Measurements from ENCODE around the gene C19orf67. TPM values are rescaled to one million over a fixed set of nuclear protein-coding genes. Genes with fewer than 3 reads are reported as not detected.

The C19orf67 gene
- total and polyA plus RNA-seq, 2 of the 13 experiments (the other 11 are each of a cell fraction or from before 2014, with no cell fraction given) = 0.11 to 0.32 TPM

DNA sequence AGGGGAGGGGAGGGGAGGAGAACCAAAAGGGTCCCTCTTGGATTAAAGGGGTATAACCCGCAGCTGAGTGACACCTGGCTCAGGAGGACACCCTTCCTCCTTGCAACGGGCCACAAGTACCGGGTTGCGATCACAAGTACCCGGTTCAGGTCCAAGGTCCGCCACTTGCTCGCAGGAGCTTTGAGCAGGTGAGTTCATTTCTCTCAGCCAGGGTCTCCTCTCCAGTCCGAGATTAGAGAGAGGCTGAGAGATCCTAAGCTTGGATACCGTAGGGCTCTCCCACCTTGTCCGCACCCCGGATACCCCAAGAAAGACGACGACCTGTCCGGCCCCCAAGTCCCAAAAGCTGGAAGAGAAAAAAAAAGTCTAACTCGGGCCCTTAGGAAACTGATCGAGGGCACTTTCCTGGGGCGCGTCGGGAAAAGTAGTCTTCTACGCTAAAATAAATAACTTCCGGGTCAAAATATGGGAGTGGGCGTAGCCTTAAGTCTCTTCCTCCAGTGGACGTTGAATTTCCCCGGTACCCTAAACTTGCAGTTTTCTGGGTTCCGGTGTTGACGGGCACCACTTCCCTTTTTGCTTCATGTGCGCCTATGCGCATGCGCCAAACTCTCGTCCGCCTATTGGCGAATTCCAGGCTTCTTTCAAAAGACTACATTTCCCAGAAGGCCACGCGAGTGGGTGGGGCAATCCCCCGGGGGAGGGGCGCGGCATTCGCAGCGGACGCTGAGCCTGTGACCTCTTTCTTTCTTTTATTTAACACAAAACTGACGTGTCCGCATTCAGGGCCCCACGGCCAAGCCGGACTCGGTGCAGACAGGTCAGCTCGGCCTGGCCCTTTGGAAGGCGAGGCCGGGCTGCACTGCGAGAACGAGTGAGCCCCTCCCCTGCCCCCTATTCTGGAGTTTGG is 4.4 kb downstream of the C19orf67 start (continued):
- TF ChIP-seq KDM2A (CRISPR knock-in tag; IDR thresholded peaks at IDR 0.05; ENCODE audit: borderline replicate concordance, low read depth) = peak; percentile 97
- TF ChIP-seq SMAD9 (CRISPR knock-in tag; IDR thresholded peaks at IDR 0.05) = no peak
- peak; percentile 18; the same call in 1 of the 2 replicates for TF ChIP-seq ELF3 (CRISPR knock-in tag; IDR thresholded peaks at IDR 0.05)
- TF ChIP-seq ZKSCAN8 (CRISPR knock-in tag; IDR thresholded peaks at IDR 0.05; ENCODE audit: borderline replicate concordance) = peak; percentile 43; the same call in 1 of the 2 replicates
- TF ChIP-seq HNF4G (IDR thresholded peaks at IDR 0.05; ENCODE audit: borderline replicate concordance, low read depth, low read length) = 0 out of 2 replicates have a peak, but pooled peaks have one; percentile 12
- no peak for TF ChIP-seq HNF4G (CRISPR knock-in tag; IDR thresholded peaks at IDR 0.05; ENCODE audit: borderline replicate concordance, low read depth)
- TF ChIP-seq, protein P1, sequence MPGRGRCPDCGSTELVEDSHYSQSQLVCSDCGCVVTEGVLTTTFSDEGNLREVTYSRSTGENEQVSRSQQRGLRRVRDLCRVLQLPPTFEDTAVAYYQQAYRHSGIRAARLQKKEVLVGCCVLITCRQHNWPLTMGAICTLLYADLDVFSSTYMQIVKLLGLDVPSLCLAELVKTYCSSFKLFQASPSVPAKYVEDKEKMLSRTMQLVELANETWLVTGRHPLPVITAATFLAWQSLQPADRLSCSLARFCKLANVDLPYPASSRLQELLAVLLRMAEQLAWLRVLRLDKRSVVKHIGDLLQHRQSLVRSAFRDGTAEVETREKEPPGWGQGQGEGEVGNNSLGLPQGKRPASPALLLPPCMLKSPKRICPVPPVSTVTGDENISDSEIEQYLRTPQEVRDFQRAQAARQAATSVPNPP (CRISPR knock-in tag; IDR thresholded peaks at IDR 0.05) = no peak
- TF ChIP-seq CEBPG (CRISPR knock-in tag; IDR thresholded peaks at IDR 0.05) = peak; percentile 83
- TF ChIP-seq SUZ12 (IDR thresholded peaks at IDR 0.05; ENCODE audit: low read depth, low read length) = peak; percentile 64
- TF ChIP-seq MYC (CRISPR knock-in tag; IDR thresholded peaks at IDR 0.05; ENCODE audit: borderline replicate concordance) = peak; percentile 17; the same call in 1 of the 2 replicates
- TF ChIP-seq, protein P2, sequence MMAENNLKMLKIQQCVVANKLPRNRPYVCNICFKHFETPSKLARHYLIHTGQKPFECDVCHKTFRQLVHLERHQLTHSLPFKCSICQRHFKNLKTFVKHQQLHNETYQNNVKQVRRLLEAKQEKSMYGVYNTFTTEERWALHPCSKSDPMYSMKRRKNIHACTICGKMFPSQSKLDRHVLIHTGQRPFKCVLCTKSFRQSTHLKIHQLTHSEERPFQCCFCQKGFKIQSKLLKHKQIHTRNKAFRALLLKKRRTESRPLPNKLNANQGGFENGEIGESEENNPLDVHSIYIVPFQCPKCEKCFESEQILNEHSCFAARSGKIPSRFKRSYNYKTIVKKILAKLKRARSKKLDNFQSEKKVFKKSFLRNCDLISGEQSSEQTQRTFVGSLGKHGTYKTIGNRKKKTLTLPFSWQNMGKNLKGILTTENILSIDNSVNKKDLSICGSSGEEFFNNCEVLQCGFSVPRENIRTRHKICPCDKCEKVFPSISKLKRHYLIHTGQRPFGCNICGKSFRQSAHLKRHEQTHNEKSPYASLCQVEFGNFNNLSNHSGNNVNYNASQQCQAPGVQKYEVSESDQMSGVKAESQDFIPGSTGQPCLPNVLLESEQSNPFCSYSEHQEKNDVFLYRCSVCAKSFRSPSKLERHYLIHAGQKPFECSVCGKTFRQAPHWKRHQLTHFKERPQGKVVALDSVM (CRISPR knock-in tag; IDR thresholded peaks at IDR 0.05) = 0 out of 2 replicates have a peak, but pooled peaks have one; percentile 23
- peak; percentile 33; the same call in 1 of the 2 replicates for TF ChIP-seq KLF15 (CRISPR knock-in tag; IDR thresholded peaks at IDR 0.05; ENCODE audit: borderline replicate concordance)
- TF ChIP-seq JUND (CRISPR knock-in tag; IDR thresholded peaks at IDR 0.05) = no peak
- TF ChIP-seq, protein P3, sequence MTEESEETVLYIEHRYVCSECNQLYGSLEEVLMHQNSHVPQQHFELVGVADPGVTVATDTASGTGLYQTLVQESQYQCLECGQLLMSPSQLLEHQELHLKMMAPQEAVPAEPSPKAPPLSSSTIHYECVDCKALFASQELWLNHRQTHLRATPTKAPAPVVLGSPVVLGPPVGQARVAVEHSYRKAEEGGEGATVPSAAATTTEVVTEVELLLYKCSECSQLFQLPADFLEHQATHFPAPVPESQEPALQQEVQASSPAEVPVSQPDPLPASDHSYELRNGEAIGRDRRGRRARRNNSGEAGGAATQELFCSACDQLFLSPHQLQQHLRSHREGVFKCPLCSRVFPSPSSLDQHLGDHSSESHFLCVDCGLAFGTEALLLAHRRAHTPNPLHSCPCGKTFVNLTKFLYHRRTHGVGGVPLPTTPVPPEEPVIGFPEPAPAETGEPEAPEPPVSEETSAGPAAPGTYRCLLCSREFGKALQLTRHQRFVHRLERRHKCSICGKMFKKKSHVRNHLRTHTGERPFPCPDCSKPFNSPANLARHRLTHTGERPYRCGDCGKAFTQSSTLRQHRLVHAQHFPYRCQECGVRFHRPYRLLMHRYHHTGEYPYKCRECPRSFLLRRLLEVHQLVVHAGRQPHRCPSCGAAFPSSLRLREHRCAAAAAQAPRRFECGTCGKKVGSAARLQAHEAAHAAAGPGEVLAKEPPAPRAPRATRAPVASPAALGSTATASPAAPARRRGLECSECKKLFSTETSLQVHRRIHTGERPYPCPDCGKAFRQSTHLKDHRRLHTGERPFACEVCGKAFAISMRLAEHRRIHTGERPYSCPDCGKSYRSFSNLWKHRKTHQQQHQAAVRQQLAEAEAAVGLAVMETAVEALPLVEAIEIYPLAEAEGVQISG (CRISPR knock-in tag; IDR thresholded peaks at IDR 0.05) = peak; percentile 92
- no peak for TF ChIP-seq ZNF33A (CRISPR knock-in tag; IDR thresholded peaks at IDR 0.05; ENCODE audit: borderline replicate concordance)
- peak; percentile 76; the same call in 1 of the 2 replicates for TF ChIP-seq HOXA3 (CRISPR knock-in tag; IDR thresholded peaks at IDR 0.05)
- 0 out of 2 replicates have a peak, but pooled peaks have one; percentile 65 for TF ChIP-seq SP140L (CRISPR knock-in tag; IDR thresholded peaks at IDR 0.05; ENCODE audit: borderline replicate concordance)
- TF ChIP-seq, protein P4, sequence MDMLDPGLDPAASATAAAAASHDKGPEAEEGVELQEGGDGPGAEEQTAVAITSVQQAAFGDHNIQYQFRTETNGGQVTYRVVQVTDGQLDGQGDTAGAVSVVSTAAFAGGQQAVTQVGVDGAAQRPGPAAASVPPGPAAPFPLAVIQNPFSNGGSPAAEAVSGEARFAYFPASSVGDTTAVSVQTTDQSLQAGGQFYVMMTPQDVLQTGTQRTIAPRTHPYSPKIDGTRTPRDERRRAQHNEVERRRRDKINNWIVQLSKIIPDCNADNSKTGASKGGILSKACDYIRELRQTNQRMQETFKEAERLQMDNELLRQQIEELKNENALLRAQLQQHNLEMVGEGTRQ (IDR thresholded peaks at IDR 0.05; ENCODE audit: low read depth, low read length) = no peak
- TF ChIP-seq, protein P4 (CRISPR knock-in tag; IDR thresholded peaks at IDR 0.05; ENCODE audit: borderline replicate concordance) = no peak
- TF ChIP-seq PHF20 (CRISPR knock-in tag; IDR thresholded peaks at IDR 0.05) = peak; percentile 81; the same call in 1 of the 2 replicates
- TF ChIP-seq ZNF615 (CRISPR knock-in tag; IDR thresholded peaks at IDR 0.05; ENCODE audit: borderline replicate concordance) = peak; percentile 86; the same call in 1 of the 2 replicates
